IPS DF 6.9 (cell line): Measurements from ENCODE around the gene MMP11.

Experiments
- DNase-seq: peaks from one replicate; pipeline ENCODE4 v3.0.0-alpha.2; 2013; ENCODE audit warnings: low read depth, low spot score
- H3K27ac ChIP-seq: one replicate; pipeline ENCODE4 v1.5.1; 2013; ENCODE audit warnings: low read length, control low read depth
- H3K27me3 ChIP-seq: 2 replicates; pipeline ENCODE4 v1.6.1; 2013; ENCODE audit warnings: mild to moderate bottlenecking, low read length; ENCODE audit not compliant: control insufficient read depth, insufficient read depth
- H3K36me3 ChIP-seq: 2 replicates; pipeline ENCODE4 v1.6.1; 2013; ENCODE audit warnings: low read length; ENCODE audit not compliant: control insufficient read depth, insufficient read depth
- H3K4me1 ChIP-seq: 2 replicates; pipeline ENCODE4 v1.6.1; 2013; ENCODE audit warnings: low read length; ENCODE audit not compliant: control insufficient read depth, insufficient read depth
- H3K4me3 ChIP-seq: 2 replicates; pipeline ENCODE4 v1.5.1; 2013; ENCODE audit warnings: mild to moderate bottlenecking, low read length
- H3K9me3 ChIP-seq: 2 replicates; pipeline ENCODE4 v1.6.1; 2013; ENCODE audit warnings: low read length, inconsistent platforms; ENCODE audit not compliant: control insufficient read depth, insufficient read depth
- WGBS: extraction: QIAGEN DNeasy Blood & Tissue Kit; methylation state at CpG from one replicate; pipeline ENCODE4 v1.1.7; 2013; ENCODE audit warnings: mixed read lengths, missing lambda C conversion rate; ENCODE audit not compliant: insufficient read length, insufficient coverage; 5-methylcytosine and 5-hydroxymethylcytosine counted together

MMP11 gene

GRCh38 chr22:23781065-23781464 is 8.4 kb downstream of the MMP11 start:
- H3K27me3 ChIP-seq, result 0 out of 2 replicates have a peak, but pooled peaks cover 1% of the 10 kb centered on the region
- no CpG with 5 or more reads among the region's 15 CpGs for WGBS
- no peaks in the 10 kb centered on the region for H3K9me3 ChIP-seq
- H3K4me3 ChIP-seq, result no peak overlapping the region
- peaks cover 2% of the 10 kb centered on the region; the same call in 1 of the 2 replicates for H3K36me3 ChIP-seq
- no peak overlapping the region for H3K27ac ChIP-seq
- DNase-seq, result no peak
- H3K4me1 ChIP-seq, result peaks cover 1% of the 10 kb centered on the region; the same call in 1 of the 2 replicates

GRCh38 chr22:23781511-23782183 is 9.0 kb downstream of the MMP11 start:
- DNase-seq, result no peak
- WGBS, result no CpG with 5 or more reads among the region's 14 CpGs
- peaks cover 2% of the 10 kb centered on the region; the same call in 1 of the 2 replicates for H3K36me3 ChIP-seq
- H3K4me3 ChIP-seq, result no peak overlapping the region
- 0 out of 2 replicates have a peak, but pooled peaks cover 1% of the 10 kb centered on the region for H3K27me3 ChIP-seq
- H3K4me1 ChIP-seq, result peaks cover 1% of the 10 kb centered on the region; the same call in 1 of the 2 replicates
- H3K27ac ChIP-seq, result no peak overlapping the region
- H3K9me3 ChIP-seq, result no peaks in the 10 kb centered on the region

GRCh38 chr22:23782252-23782651 is 9.6 kb downstream of the MMP11 start:
- no CpG with 5 or more reads among the region's 16 CpGs for WGBS
- Histone ChIP-seq H3K36me3 (peaks cover 2% of the 10 kb centered on the region; the same call in 1 of the 2 replicates), H3K27ac (no peak overlapping the region), H3K4me3 (no peak overlapping the region), H3K27me3 (0 out of 2 replicates have a peak, but pooled peaks cover 1% of the 10 kb centered on the region), H3K4me1 (peaks cover 1% of the 10 kb centered on the region; the same call in 1 of the 2 replicates), H3K9me3 (no peaks in the 10 kb centered on the region)
- no peak for DNase-seq

- no peak overlapping the region for H3K4me3 ChIP-seq
- no peaks in the 10 kb centered on the region for H3K9me3 ChIP-seq
- no peak overlapping the region for H3K27ac ChIP-seq
- H3K36me3 ChIP-seq, result peaks cover 2% of the 10 kb centered on the region; the same call in 1 of the 2 replicates
- peaks cover 1% of the 10 kb centered on the region; the same call in 1 of the 2 replicates for H3K4me1 ChIP-seq
- WGBS, result no CpG with 5 or more reads among the region's 1 CpG
- H3K27me3 ChIP-seq, result 0 out of 2 replicates have a peak, but pooled peaks cover 1% of the 10 kb centered on the region
- no peak for DNase-seq
Measured at GRCh38 chr22:23782703-23783102, 10.1 kb downstream of the MMP11 start.

- H3K36me3 ChIP-seq, result peaks cover 2% of the 10 kb centered on the region; the same call in 1 of the 2 replicates
- no peak overlapping the region for H3K27ac ChIP-seq
- DNase-seq, result no peak
- no CpG with 5 or more reads among the region's 15 CpGs for WGBS
- H3K4me1 ChIP-seq, result peaks cover 1% of the 10 kb centered on the region; the same call in 1 of the 2 replicates
- H3K27me3 ChIP-seq, result 0 out of 2 replicates have a peak, but pooled peaks cover 1% of the 10 kb centered on the region
- H3K9me3 ChIP-seq, result no peaks in the 10 kb centered on the region
- H3K4me3 ChIP-seq, result no peak overlapping the region
Measured at GRCh38 chr22:23783265-23784150, 10.9 kb downstream of the MMP11 start.

GRCh38 chr22:23784215-23784732 is 11.6 kb downstream of the MMP11 start:
- no peak overlapping the region for H3K27ac ChIP-seq

GRCh38 chr22:23786261-23786710 is 13.6 kb downstream of the MMP11 start:
- Histone ChIP-seq H3K36me3 (no peaks in the 10 kb centered on the region; the same call in 1 of the 2 replicates), H3K4me3 (peak overlapping the region; percentile 19; the same call in 1 of the 2 replicates), H3K27ac (no peak overlapping the region), H3K4me1 (no peaks in the 10 kb centered on the region; the same call in 1 of the 2 replicates), H3K9me3 (no peaks in the 10 kb centered on the region), H3K27me3 (no peaks in the 10 kb centered on the region)
- no CpG with 5 or more reads among the region's 9 CpGs for WGBS
- DNase-seq, result no peak

More at GRCh38 chr22:23784215-23784732, 11.6 kb downstream of the MMP11 start:
- Histone ChIP-seq H3K4me3 (no peak overlapping the region), H3K36me3 (peaks cover 2% of the 10 kb centered on the region; the same call in 1 of the 2 replicates), H3K9me3 (no peaks in the 10 kb centered on the region), H3K27me3 (0 out of 2 replicates have a peak, but pooled peaks cover 1% of the 10 kb centered on the region), H3K4me1 (peaks cover 1% of the 10 kb centered on the region)
- WGBS, result no CpG with 5 or more reads among the region's 8 CpGs
- DNase-seq, result no peak

GRCh38 chr22:23786752-23787599 is 14.3 kb downstream of the MMP11 start, which contains the start of gene SMARCB1:
Gene SMARCB1, plus strand, starts transcription at chr22:23786966. Its CDS starts 204 bp downstream, at chr22:23787170.
- no CpG with 5 or more reads among the region's 97 CpGs for WGBS

GRCh38 chr22:23787600-23787896 is 14.9 kb downstream of the MMP11 start:
- Histone ChIP-seq H3K27me3 (no peaks in the 10 kb centered on the region), H3K36me3 (peaks cover 4% of the 10 kb centered on the region; the same call in 1 of the 2 replicates), H3K4me3 (peak overlapping the region; percentile 86; the same call in 1 of the 2 replicates), H3K9me3 (no peaks in the 10 kb centered on the region), H3K27ac (no peak overlapping the region), H3K4me1 (no peaks in the 10 kb centered on the region; the same call in 1 of the 2 replicates)
- no CpG with 5 or more reads among the region's 5 CpGs for WGBS
- DNase-seq, result no peak

More at GRCh38 chr22:23786752-23787599, 14.3 kb downstream of the MMP11 start, which contains the start of gene SMARCB1:
- Histone ChIP-seq H3K36me3 (peaks cover under 1% of the 10 kb centered on the region; the same call in 1 of the 2 replicates), H3K27ac (no peak within 1 kb of the TSS), H3K4me3 (peak within 1 kb of the TSS; percentile 86; the same call in 1 of the 2 replicates), H3K4me1 (no peaks in the 10 kb centered on the region; the same call in 1 of the 2 replicates), H3K27me3 (no peaks in the 10 kb centered on the region), H3K9me3 (no peaks in the 10 kb centered on the region)
- DNase-seq, result no peak
